ENCODE data around the gene SPACA9. TPM values are rescaled to one million over a fixed set of nuclear protein-coding genes. Genes with fewer than 3 reads are reported as not detected.

The SPACA9 gene
- 2.9 and 3.3 TPM in 2 replicates for total RNA-seq (2014; rRNA removed; shearing (Covaris generic))

DNA sequence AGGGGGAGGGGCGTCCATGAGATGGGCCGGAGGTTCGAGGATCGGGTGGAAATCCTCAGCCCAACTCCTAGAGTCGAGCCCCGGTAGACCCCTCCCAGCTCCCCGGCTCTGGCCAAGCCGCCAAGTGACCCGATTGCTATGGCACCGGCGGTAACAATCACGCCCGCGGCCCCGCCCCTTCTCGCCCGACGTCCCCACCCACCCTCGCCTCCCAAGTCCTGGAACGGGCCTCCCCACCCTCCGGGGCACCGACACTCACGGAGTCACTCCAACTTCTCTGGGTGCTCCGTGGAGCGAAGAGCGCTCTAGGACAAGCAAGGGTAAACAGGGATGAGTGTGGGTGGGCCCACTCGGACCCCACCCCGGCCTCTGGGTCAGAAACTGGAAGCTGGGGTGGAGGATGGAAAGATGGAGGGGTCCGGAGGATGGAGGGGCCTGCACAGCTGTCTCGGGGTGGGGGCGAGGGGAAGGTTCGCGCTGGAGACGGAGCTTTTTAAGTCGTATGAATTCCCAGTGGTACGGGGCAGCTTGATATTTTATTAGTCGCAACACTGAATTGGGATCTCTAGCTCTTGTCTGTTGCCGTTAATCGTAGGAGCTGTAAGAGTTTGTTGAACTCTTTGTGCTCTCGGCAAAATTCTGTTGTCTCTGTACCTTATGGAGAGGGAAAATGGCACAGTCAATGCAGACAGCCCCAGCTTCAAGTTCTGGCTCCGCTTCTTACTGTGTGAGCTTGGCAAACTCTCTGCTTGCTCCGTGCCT is at the start of gene SPACA9:
TSS of gene SPACA9 (plus strand) at position 204 of the 762 bp plus-strand sequence. CDS start 5,050 bp downstream, outside the sequence.
- no peak for DNase-seq (ENCODE audit: low spot score)

GRCh38 chr9:132832171-132832881 is 46.4 kb upstream of the SPACA9 start:
- DNase-seq (ENCODE audit: low spot score): no peak

DNA sequence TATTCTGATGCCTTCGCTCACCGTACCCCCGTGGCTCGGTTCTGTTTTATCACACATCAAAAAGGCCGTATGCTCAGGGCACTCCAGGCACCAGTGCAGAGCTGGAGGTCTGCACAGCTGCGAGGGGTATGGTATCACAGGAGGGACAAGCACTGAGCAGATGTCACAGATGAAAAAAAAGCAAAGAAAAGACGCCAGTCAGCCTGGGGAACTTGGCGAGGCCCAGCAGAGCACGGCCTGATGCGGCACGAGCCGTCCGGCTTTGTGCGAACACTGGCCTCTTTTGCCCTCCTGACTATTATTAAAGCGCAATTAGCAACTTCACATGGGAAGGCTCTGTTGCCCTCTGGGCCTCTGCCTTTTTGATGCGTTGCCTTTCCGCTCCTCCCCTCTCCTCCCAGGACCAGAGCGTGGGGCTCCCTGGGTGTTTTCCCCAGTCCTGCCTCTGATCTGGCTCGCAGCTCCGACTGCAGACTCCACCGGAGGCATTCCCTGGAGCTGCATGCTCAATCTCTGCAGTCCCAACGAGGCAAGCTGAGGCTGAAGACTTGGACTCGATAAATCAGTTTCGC is 45.1 kb upstream of the SPACA9 start:
- DNase-seq (ENCODE audit: low spot score): no peak

DNA sequence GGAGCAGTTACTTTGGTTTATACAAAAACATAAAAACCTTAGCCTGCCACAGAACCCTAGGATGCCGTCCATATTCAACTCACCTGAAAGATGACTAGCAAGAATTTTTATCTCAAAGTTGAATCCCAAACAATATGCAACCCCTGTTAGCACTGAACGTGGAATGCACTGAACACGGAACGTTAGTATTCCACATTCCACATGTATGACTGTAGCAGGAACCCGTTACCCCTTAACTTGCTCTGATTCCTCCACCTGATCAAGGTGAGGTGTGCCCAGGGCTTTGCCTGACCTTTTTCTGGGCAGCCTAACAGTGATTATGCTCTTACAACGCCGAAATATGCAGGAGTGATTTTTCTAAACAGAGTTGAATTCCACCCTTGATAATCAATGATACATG is 44.4 kb upstream of the SPACA9 start:
- no peak for DNase-seq (ENCODE audit: low spot score)

DNA sequence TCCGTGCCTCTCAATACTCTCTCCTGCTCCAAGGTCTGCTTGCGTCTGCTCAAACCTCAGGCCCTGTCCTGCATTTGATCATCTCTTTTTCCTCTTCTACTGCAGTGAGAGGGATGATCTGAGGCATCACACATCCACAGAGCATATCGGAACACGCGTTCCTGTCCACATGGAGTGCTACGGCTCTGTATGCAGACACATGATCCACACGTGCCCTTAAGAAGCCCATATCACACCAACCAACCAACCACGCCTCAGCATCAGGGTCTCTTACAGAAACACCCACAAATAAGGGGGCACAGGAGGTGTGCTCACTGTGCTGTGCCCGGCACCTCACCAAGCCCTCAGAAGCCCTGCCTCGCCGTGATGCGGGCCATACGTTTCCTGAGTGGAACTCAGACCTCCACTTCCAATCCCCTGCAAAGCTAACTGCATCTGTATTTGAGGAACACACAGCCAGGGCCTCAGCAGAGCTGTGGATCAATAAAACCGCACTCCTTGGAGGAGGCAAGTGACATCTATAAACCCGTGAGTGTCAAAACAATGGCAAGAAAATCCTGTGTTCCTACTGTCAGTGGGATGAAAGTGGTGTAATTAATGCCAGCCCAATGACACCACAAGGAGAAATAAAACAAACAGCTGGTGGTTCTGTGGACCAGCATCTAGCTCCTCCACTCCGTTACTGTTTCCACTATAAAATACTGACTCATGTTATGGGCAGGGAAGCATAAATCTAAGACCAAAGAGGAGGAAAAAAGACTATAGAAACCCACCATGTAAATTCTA is 41.0 kb upstream of the SPACA9 start:
- DNase-seq (ENCODE audit: low spot score): no peak

DNA sequence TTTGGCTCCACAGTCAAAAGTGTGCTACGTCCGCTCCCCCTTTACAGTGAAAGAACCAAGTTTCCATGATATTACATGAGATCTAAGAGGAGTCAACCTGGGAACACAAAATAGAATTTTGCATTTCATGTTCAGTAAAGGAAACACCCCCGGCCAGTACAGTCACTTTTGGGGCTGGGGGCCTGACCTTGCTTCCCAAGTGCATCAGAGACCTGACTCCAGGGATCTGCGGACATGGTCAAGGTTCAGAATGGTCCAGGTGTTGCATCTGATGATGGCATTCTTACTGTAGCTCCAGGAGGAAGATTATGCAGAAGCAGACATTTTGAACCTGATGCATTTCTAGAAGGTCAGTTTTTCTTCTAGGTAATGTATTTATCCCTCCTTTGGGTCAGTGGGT is 40.4 kb upstream of the SPACA9 start:
- DNase-seq (ENCODE audit: low spot score): no peak

DNA sequence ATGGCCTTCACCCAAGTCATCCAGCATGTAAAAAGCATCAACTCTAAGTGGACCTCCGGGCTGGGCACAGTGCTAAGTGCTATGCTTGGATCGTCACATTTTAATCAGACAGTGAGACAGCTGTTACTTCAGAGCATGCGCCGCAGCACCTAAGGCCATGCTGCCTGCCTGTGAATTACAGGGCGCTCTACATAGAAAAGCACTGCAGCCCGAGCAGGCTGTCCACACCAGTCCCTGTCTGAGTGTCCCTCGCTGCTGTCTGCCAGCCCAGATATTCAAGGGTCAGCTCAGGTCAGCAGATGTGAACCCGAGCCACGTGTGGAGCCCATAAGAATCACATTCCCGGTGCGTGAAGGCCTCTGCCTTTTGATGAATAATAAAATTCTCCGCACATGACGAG is 37.7 kb upstream of the SPACA9 start:
- DNase-seq (ENCODE audit: low spot score): no peak

DNA sequence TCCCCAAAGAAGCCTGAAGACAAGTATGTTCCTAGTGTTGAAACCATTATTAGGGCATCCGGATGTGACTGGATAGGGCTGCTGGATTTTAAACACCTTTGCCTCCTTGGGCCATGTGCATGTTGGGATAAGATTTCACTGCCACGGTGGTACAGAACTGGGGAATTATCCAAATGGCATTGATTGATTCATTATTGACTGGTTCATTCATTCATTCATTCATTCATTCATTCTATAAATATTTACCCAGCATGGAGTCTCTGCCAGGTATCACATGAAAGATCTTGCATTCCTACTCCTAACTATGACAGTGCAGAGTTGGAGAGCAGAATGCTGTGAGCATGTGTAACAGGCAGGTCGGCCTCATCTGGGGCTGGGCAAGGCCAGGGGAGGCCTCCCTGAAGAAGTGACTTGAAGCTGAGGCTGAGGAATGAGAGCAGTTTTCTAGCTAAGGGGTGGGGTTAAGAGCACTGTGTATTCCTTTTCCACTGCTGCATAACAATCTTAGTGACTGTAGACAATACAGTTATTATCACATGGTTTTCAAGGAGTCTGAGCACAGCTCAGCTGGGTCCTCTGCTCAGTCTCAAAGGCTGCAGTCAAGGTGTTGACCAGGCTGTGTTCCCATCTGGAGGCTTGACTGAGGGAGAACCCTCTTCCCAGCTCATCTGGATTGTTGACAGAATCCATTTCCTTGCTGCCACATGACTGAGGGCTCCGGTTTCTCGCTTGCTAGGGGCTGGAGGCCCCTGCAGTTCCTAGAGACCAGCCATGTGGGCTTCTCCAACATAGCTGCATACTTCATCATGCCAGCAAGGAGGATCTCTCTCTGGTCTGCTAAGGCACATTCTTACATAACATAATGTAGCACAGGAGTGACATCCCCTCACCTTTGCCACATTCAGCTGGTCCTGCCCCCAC is 36.3 kb upstream of the SPACA9 start:
- DNase-seq (ENCODE audit: low spot score): no peak

- DNase-seq (ENCODE audit: low spot score): no peak
Measured at GRCh38 chr9:132846109-132846917, 32.4 kb upstream of the SPACA9 start.

DNA sequence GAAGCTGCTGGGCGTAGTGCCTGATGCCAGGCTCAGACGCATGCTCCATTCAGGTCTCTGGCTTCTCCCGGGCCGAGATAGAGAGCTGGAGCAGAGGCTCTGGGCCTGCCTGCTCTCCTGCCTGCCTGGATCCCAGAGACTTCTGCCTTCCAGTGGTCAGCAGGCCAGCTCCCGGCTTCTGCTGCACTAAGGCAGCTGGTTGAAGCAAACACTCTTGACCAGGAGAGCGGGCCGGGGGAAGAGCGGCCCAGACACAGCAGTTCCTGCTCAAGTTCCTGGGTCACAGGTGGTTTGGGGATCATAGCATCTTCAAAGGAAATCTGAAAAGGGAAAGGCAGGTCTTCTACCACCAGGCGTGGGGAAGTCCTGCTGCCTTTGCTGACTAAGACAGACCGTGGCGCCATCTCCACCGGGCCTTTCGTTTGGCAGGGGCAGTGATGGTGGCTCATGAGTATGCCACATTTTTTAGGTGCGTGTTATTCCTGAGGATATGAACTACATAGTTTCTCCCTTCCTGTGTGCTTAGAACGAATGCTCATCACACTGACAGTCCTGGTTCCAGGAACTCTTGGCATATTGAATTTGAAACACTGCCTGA is 31.7 kb upstream of the SPACA9 start:
- no peak for DNase-seq (ENCODE audit: low spot score)

GRCh38 chr9:132849185-132849706 is 29.5 kb upstream of the SPACA9 start:
- DNase-seq (ENCODE audit: low spot score): no peak

GRCh38 chr9:132853482-132853881 is 25.2 kb upstream of the SPACA9 start:
- DNase-seq (ENCODE audit: low spot score): no peak

DNA sequence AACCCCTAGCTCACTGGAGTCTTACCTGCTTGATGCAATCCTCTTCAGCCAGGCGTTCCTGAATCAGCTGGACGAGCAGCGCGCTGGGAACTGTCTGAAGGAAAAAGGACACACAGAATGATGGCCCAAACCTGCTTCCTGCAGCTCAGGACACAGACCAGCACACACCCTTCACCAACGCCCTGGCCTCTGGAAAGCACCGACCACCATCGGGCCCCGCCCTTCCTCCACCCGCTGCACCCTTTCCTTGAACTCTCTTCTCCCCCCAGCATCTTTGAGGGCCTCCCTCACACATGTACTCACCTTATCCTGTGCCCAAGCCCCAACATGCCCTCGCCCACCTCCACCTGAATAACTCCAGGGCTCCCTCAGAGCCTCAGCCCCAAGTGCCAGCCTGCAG is 23.9 kb upstream of the SPACA9 start:
- DNase-seq (ENCODE audit: low spot score): no peak

GRCh38 chr9:132855904-132856303 is 22.8 kb upstream of the SPACA9 start:
- DNase-seq (ENCODE audit: low spot score): no peak

GRCh38 chr9:132857031-132857430 is 21.7 kb upstream of the SPACA9 start:
- peak; percentile 31 for DNase-seq (ENCODE audit: low spot score)

DNA sequence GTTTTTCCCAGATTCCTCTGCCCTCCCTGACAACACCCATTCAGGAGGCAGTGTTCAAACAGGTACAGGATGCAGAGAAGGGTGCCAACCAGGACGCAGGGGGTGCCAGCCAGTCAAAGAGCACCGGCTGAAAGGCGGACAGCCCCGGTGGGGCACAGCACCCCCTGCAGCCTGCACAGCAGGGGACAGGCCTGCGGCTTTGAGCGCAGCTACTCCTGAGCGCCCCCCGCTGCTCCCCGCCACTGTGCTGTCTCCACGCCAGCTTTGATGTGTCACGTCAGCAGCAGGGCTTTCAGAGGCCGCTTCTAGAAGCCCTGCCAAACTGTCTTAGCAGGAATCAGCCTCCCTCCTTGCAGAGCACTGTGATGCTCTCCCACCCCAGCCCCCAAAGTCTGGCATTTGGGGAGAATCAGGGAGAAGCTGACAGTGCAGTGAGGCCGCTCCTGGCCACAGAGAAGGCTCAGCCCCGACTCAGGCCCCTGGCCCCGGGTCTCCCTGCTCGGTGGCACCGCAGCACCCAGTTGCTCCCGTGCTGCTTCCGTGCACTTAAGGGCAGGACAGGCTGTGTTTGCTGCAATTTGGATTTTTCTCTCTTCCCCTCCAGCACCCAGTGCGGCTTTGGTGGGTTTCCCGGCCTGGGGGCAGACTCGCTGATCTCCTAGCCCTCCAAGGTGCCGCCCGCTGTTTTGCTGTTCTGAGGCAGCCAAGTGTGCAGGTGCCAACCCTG is 20.9 kb upstream of the SPACA9 start:
- no peak for DNase-seq (ENCODE audit: low spot score)

GRCh38 chr9:132858751-132859150 is 19.9 kb upstream of the SPACA9 start:
- no peak for DNase-seq (ENCODE audit: low spot score)

- DNase-seq (ENCODE audit: low spot score): no peak
Measured at GRCh38 chr9:132861666-132862065, 17.0 kb upstream of the SPACA9 start.

GRCh38 chr9:132862533-132862932 is 16.2 kb upstream of the SPACA9 start:
- DNase-seq (ENCODE audit: low spot score): no peak

All from H4 (cell line).